Colonic mucosa (tissue), 4 donors: ENCODE results near the gene DNAH8. TPM values are rescaled to one million over a fixed set of nuclear protein-coding genes. Genes with fewer than 3 reads are reported as not detected.

ENCODE experiments used
- DNase-seq: peaks from one replicate; pipeline ENCODE4 v3.0.0-alpha.2; 2020
- H3K27ac ChIP-seq: fragments of 200-600 bp; one replicate; pipeline ENCODE4 v1.8.0; 2021
- H3K27me3 ChIP-seq: fragments of 200-600 bp; one replicate; pipeline ENCODE4 v1.8.0; 2021
- H3K36me3 ChIP-seq: fragments of 200-600 bp; one replicate; pipeline ENCODE4 v1.8.0; 2021
- H3K4me1 ChIP-seq: fragments of 200-600 bp; one replicate; pipeline ENCODE4 v1.8.0; 2021; ENCODE audit warnings: mild to moderate bottlenecking
- H3K4me3 ChIP-seq: fragments of 200-600 bp; one replicate; pipeline ENCODE4 v1.8.0; 2021
- H3K9ac ChIP-seq, 2 donors: one replicate each; pipeline ENCODE4 v1.7.0; 2013; ENCODE audit warnings: control low read depth in 2 of 2, low read depth in 2 of 2, low read length in 2 of 2
- H3K9me3 ChIP-seq: fragments of 200-600 bp; one replicate; pipeline ENCODE4 v1.8.0; 2021
- CTCF ChIP-seq: fragments of 200-600 bp; IDR thresholded peaks from one replicate; pipeline ENCODE4 v1.8.0; 2022; ENCODE audit warnings: antibody characterized with exemption, mild to moderate bottlenecking
- intact Hi-C: fragments of 100-400 bp; cut with DNase I; formaldehyde crosslinking; loops from one replicate; pipeline ENCODE4 v1.14.1; 2022
- total RNA-seq, 2 donors: library from RNA; stranded (reverse); fragmentation: NEBNext Ultra II Directional in 1 of 2; extraction: Animal tissue kit (Norgen Biotek cat#: 25700) in 1 of 2; gene quantifications; one replicate each; pipeline ENCODE4 v1.2.1, GENCODE V29; 2021
- donor health status: healthy.
- donor health status: DM: no; HTN: no; CAD: no.
- donor health status: DM: no; HTN: no; CAD: no.

Gene DNAH8
- total RNA-seq, 2 donors from 2014 or later, result not detected

- H3K27ac ChIP-seq, result no peak overlapping the region
- H3K4me3 ChIP-seq, result no peak overlapping the region
- no peak for TF ChIP-seq CTCF
- no peaks in the 10 kb centered on the region for H3K4me1 ChIP-seq
- no peaks in the 10 kb centered on the region for H3K36me3 ChIP-seq
- no peaks in the 10 kb centered on the region for H3K9me3 ChIP-seq
- no peak overlapping the region for H3K9ac ChIP-seq
- intact Hi-C loops, result no loop called here
- no peak for DNase-seq
- no peaks in the 10 kb centered on the region for H3K27me3 ChIP-seq
Measured at GRCh38 chr6:39007575-39007974, 292.5 kb downstream of the DNAH8 start.

DNA sequence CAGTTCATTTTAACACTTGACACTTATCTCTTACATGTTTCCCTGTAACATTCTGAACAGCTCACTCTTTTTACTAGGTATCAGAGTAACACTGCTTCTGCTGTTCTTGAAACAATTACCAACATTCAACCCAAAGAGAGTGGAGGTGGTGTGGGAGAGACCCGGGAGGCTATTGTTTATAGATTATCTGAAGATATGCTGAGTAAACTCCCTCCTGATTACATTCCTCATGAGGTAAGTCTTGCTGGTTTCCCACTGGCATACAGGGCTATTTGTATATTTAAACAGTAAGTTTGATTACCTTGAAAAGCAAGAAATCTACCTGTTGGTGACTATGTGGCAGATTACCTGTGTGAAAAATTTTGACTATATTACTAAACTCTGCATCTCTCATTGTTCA, 293.6 kb downstream of the DNAH8 start:
- no peak for DNase-seq
- no peak overlapping the region for H3K27ac ChIP-seq
- no peak overlapping the region for H3K9ac ChIP-seq
- H3K9me3 ChIP-seq, result no peaks in the 10 kb centered on the region
- no peak overlapping the region for H3K4me3 ChIP-seq
- TF ChIP-seq CTCF, result no peak
- H3K4me1 ChIP-seq, result no peaks in the 10 kb centered on the region
- H3K27me3 ChIP-seq, result no peaks in the 10 kb centered on the region
- no peaks in the 10 kb centered on the region for H3K36me3 ChIP-seq
- intact Hi-C loops, result no loop called here

- Histone ChIP-seq H3K36me3 (no peaks in the 10 kb centered on the region), H3K9me3 (no peaks in the 10 kb centered on the region), H3K4me1 (no peaks in the 10 kb centered on the region), H3K27ac (no peak overlapping the region), H3K9ac (no peak overlapping the region), H3K4me3 (no peak overlapping the region), H3K27me3 (no peaks in the 10 kb centered on the region)
- intact Hi-C loops, result no loop called here
- no peak for DNase-seq
- TF ChIP-seq CTCF, result no peak
Measured at GRCh38 chr6:39009476-39009875, 294.4 kb downstream of the DNAH8 start.

GRCh38 chr6:39016839-39017546, 301.9 kb downstream of the DNAH8 start:
- no peaks in the 10 kb centered on the region for H3K9me3 ChIP-seq
- H3K27me3 ChIP-seq, result no peaks in the 10 kb centered on the region
- TF ChIP-seq CTCF, result no peak
- no peak overlapping the region for H3K27ac ChIP-seq
- H3K4me1 ChIP-seq, result no peaks in the 10 kb centered on the region
- DNase-seq, result no peak
- H3K9ac ChIP-seq, result no peak overlapping the region
- no peak overlapping the region for H3K4me3 ChIP-seq
- intact Hi-C loops, result no loop called here
- H3K36me3 ChIP-seq, result no peaks in the 10 kb centered on the region

GRCh38 chr6:39017547-39017880, 302.4 kb downstream of the DNAH8 start:
- intact Hi-C loops, result no loop called here
- no peak overlapping the region for H3K27ac ChIP-seq
- no peak for TF ChIP-seq CTCF
- no peaks in the 10 kb centered on the region for H3K27me3 ChIP-seq
- DNase-seq, result no peak
- H3K4me1 ChIP-seq, result no peaks in the 10 kb centered on the region
- H3K9me3 ChIP-seq, result no peaks in the 10 kb centered on the region
- H3K36me3 ChIP-seq, result no peaks in the 10 kb centered on the region
- no peak overlapping the region for H3K4me3 ChIP-seq
- H3K9ac ChIP-seq, result no peak overlapping the region
